ENCODE data around the gene SNX13.
A peak's percentile ranks its signal among the peaks of the same experiment; 100 is the strongest.

The SNX13 gene

GRCh38 chr7:17781491-17782215, 158.6 kb downstream of the SNX13 start:
- DNase-seq (ENCODE audit: low spot score) = no peak

GRCh38 chr7:17779381-17779780, 160.9 kb downstream of the SNX13 start:
- no peak for DNase-seq (ENCODE audit: low spot score)

- no peak for DNase-seq (ENCODE audit: low spot score)
Measured at GRCh38 chr7:17774716-17775288, 165.5 kb downstream of the SNX13 start.

- DNase-seq (ENCODE audit: low spot score) = no peak
Measured at GRCh38 chr7:17774248-17774647, 166.0 kb downstream of the SNX13 start.

GRCh38 chr7:17773289-17773626, 167.0 kb downstream of the SNX13 start:
- no peak for DNase-seq (ENCODE audit: low spot score)

- no peak for DNase-seq (ENCODE audit: low spot score)
Measured at GRCh38 chr7:17772581-17773288, 167.6 kb downstream of the SNX13 start.

- DNase-seq (ENCODE audit: low spot score) = no peak
Measured at GRCh38 chr7:17771901-17772408, 168.3 kb downstream of the SNX13 start.

- DNase-seq (ENCODE audit: low spot score) = no peak
Measured at GRCh38 chr7:17770710-17771375, 169.5 kb downstream of the SNX13 start.

GRCh38 chr7:17769918-17770317, 170.4 kb downstream of the SNX13 start:
- peak; percentile 40 for DNase-seq (ENCODE audit: low spot score)

GRCh38 chr7:17758008-17758407, 182.3 kb downstream of the SNX13 start:
- DNase-seq (ENCODE audit: low spot score) = no peak

GRCh38 chr7:17746020-17746530, 194.2 kb downstream of the SNX13 start:
- DNase-seq (ENCODE audit: low spot score) = no peak

GRCh38 chr7:17745610-17746009, 194.7 kb downstream of the SNX13 start:
- DNase-seq (ENCODE audit: low spot score) = no peak

GRCh38 chr7:17743316-17743715, 197.0 kb downstream of the SNX13 start:
- DNase-seq (ENCODE audit: low spot score) = no peak

- no peak for DNase-seq (ENCODE audit: low spot score)
Measured at GRCh38 chr7:17741426-17741825, 198.9 kb downstream of the SNX13 start.
